HG02981 (cell line): ENCODE measurements around the gene LIPK.

Experiments
- ATAC-seq: cut with Tn5 transposase; IDR thresholded peaks from one replicate; pipeline ENCODE4 v1.9.1; 2021; ENCODE audit warnings: mild to moderate bottlenecking, moderate library complexity; ENCODE audit not compliant: unreplicated experiment

The LIPK gene

GRCh38 chr10:88782222-88782621 is 76.2 kb downstream of the LIPK start:
- no peak for ATAC-seq

DNA sequence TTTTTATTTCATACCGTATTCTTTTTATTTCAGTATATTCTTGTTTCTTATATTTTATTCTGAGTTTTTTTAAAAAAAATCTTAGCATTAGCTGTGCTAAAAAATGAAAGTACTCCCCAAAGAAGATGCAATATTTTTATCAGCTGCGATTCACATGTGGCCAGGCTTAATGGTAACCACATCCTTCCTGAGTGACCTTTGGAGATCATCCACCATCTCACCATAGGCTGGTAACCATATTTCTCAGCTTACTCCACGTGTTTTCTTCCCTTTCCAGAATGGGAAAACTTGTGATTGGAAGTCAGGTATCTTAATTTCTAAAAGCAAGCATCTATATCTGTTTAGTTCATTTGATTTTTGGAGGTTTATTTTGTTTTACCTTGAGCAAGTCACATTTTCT is 77.7 kb downstream of the LIPK start:
- ATAC-seq, result no peak

- no peak for ATAC-seq
Observed at GRCh38 chr10:88786032-88786770, 80.2 kb downstream of the LIPK start.

DNA sequence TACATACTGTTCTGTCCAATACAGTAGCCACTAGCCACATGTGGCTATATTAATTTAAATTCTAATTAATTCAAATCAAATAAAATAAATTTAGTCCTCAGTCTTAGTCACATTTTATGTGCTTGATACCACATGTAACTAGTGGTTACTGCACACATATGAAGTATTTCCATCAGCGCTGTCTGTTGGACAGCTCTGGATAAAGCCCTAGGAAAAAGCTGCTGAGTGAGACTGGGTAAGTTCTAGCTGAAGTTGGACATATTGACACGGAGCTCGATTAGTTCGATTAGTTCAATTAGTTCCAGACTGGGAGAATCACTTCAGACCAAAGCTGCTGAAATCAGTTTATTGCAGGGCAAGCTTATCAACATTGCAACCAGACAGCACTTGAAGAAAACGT is 81.4 kb downstream of the LIPK start:
- ATAC-seq, result no peak

- no peak for ATAC-seq
Observed at GRCh38 chr10:88788924-88789323, 82.9 kb downstream of the LIPK start.

DNA sequence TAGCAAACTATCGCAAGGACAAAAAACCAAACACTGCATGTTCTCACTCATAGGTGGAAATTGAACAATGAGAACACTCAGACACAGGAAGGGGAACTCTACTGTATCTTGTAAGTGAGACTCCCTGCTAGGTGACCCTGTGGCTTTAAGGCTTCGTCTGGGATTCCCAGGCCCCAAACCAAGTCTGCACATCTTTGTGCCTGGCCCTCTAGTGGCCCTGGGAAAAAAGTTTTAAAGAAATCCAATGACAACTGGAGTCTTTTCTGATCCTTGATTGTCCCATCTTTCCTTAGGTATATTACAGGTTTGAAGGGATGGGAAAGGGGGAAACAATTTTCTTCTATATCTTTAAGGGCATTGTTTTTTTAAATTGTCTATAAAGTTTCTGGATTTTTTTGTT is 85.9 kb downstream of the LIPK start:
- no peak for ATAC-seq

DNA sequence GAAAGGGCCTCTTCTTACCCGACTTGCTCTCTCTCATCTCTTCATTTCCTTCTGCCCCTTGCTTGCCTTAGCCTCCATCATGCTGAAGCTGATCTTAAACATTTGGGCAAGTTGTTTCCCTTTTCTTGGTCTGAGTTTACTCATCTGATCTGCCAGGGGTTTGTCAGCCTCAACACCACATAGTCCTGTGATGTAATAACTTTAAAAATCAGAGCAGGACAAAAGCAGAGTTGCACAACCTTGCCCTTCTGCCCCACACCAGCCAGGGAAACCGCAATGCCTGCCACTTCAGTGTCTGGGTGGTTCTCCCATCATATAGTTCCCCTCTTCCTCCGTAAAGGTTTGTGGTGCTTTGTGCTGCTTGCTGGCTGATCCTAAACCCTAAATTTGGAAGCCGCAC is 86.6 kb downstream of the LIPK start:
- ATAC-seq, result no peak

- peak; percentile 44 for ATAC-seq
Observed at GRCh38 chr10:88793712-88794299, 87.8 kb downstream of the LIPK start.

DNA sequence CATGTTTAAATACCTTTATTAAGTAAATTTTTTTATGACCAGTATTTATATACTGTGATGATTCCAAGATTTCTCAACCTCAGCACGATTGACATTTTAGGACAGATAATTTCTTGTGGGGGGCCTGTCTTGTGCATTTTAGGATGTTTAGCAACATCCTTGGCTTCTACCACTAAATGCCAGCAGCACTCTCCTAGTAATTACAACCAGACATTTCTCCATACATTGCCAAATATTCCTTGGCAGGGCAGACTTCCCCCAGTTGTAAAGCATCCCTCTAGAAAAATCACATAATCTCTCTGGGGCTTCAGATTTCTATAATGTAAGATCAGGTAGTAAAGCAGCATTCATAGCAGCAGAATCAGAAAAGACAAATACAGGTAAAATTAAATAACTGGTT is 88.7 kb downstream of the LIPK start:
- ATAC-seq, result no peak

DNA sequence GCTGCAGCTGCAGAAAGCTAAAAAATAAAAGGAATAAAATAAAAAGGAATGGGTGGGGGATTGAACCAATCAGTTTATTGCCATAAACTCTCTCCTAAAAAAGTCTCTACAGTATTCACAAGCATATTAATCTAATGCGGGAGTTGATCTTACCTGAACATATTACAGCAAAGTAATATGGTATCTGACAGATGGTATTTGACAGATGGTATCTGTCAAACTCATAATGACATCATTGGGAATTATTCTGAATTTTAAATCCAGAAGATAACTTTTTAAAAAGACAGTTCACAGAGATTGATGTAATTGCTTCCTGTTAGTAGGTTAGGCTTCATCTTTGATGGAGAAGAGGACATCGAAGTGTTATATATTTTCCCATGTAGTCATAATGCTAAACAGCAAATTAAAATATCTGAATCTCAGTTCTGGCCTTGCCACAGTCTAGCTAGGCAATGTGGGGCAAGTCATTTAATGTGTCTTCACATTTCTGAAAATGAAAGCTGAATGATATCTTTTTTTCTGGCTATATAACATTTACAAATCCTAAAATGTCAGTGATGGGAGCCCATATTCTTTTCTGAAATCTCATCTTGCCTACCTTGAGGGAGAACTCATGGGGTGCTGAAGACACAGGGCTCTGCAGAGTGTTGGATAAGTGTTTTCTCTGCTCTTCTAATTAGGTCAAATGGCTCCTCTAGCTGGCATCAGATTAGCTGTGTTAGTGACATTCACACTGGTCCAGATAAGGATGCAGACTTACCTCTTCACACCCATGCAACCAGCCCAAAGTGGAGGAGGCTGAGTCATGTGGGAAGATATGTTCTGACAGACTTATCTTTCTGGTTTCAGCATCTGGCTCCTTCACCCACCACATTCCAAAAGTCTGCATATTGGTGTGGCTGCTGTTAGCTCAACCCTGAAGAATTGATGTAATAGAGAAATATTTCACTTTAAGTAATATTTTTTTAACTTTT is 94.4 kb downstream of the LIPK start:
- no peak for ATAC-seq
